Breast epithelium (tissue), 4 donors: Measurements from ENCODE around the gene GSTM1. TPM values are rescaled to one million over a fixed set of nuclear protein-coding genes. Genes with fewer than 3 reads are reported as not detected.
A peak's percentile ranks its signal among the peaks of the same experiment; 100 is the strongest.

ENCODE experiments used
- DNase-seq, 2 donors: peaks; one replicate each; pipeline ENCODE4 v3.0.0-alpha.2; 2019; ENCODE audit warnings: low spot score in 2 of 2
- H3K27ac ChIP-seq, 2 donors: fragments of 200-600 bp; sonication (generic) in 1 of 2; one replicate each; pipeline ENCODE4 v1.5.1; 2016 to 2019; ENCODE audit warnings: mild to moderate bottlenecking in 1 of 2
- H3K27me3 ChIP-seq, 2 donors: fragments of 200-600 bp; sonication (generic) in 1 of 2; one replicate each; pipeline versions ENCODE4 v1.5.1 to v1.6.0; 2017 to 2019; ENCODE audit warnings: control low read depth in 1 of 2, mild to moderate bottlenecking in 1 of 2
- H3K36me3 ChIP-seq: fragments of 200-600 bp; one replicate; pipeline ENCODE4 v1.5.1; 2019
- H3K4me1 ChIP-seq, 2 donors: fragments of 200-600 bp; sonication (generic); one replicate each; pipeline ENCODE4 v1.5.1; 2016 to 2019; ENCODE audit warnings: control low read depth in 1 of 2
- H3K4me3 ChIP-seq, 3 donors: fragments of 200-600 bp; sonication (generic); 1 replicate in 2 of 3; 2 replicates in 1 of 3; pipeline ENCODE4 v1.5.1; 2016 to 2019; ENCODE audit warnings: mild to moderate bottlenecking in 3 of 3, moderate library complexity in 2 of 3
- H3K9me3 ChIP-seq, 2 donors: fragments of 200-600 bp; sonication (generic) in 1 of 2; one replicate each; pipeline ENCODE4 v1.5.1; 2016 to 2019; ENCODE audit warnings: control low read depth in 1 of 2
- CTCF ChIP-seq, 3 donors: fragments of 450-650 bp; IDR thresholded peaks; one replicate each; pipeline ENCODE4 v1.5.1; 2016 to 2017; ENCODE audit warnings: antibody characterized with exemption in 3 of 3, mild to moderate bottlenecking in 3 of 3, moderate library complexity in 3 of 3
- POLR2A ChIP-seq: fragments of 450-650 bp; IDR thresholded peaks from one replicate; pipeline ENCODE4 v1.6.1; 2016; ENCODE audit warnings: antibody characterized with exemption, mild to moderate bottlenecking, moderate library complexity
- POLR2AphosphoS5 ChIP-seq, 3 donors: sonication (generic); formaldehyde crosslinking; IDR thresholded peaks; one replicate each; pipeline ENCODE4 v1.6.1; 2017; ENCODE audit warnings: antibody characterized with exemption in 3 of 3
- intact Hi-C: fragments of 100-400 bp; cut with DNase I; formaldehyde crosslinking; loops from one replicate; pipeline ENCODE4 v1.15.1; 2023; ENCODE audit warnings: low total_unique reads
- total RNA-seq, 3 donors: library from RNA; depleted of rRNA; stranded (reverse); fragments of >200 nt; gene quantifications; one replicate each; pipeline ENCODE4 v1.1.0, GENCODE V29; 2016

GSTM1 gene
- total RNA-seq, 3 donors from 2014 or later, result 33.8 TPM; not detected in 2

DNA sequence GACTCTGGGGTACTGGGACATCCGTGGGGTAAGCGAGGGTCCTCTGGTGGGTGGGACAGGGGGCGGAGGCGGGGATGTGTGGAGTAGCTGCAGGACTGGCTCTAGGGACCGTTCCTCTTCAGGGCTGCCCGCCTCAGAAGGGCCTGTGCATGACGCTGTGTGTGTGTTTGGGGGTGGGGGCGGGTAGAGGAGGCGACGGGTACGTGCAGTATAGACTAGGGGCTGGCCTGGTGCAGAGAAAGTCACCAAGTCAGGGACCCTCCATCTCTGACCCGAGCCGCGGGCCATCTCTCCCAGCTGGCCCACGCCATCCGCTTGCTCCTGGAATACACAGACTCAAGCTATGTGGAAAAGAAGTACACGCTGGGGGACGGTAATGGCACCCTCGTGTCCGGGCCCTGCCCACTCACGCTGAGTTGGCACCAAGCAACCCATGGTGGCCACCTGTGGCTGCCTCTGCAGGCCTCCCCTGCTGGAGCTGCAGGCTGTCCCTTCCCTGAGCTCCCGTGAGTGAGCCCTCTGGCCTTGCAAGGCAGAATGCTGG is 24.8 kb downstream of the GSTM1 start:
- Histone ChIP-seq H3K4me3 (peak overlapping the region in 2 of 3 donors; percentile 38 to 60), H3K4me1 (no peaks in the 10 kb centered on the region), H3K27ac (peak overlapping the region in 1 of 2 donors; percentile 41), H3K27me3 (no peaks in the 10 kb centered on the region), H3K36me3 (no peaks in the 10 kb centered on the region), H3K9me3 (no peaks in the 10 kb centered on the region)
- no peak for DNase-seq
- TF ChIP-seq POLR2A, result no peak
- TF ChIP-seq POLR2AphosphoS5 (IDR thresholded peaks at IDR 0.05), result no peak
- no peak for TF ChIP-seq CTCF (IDR thresholded peaks at IDR 0.05)
- intact Hi-C loops, result no loop called here

DNA sequence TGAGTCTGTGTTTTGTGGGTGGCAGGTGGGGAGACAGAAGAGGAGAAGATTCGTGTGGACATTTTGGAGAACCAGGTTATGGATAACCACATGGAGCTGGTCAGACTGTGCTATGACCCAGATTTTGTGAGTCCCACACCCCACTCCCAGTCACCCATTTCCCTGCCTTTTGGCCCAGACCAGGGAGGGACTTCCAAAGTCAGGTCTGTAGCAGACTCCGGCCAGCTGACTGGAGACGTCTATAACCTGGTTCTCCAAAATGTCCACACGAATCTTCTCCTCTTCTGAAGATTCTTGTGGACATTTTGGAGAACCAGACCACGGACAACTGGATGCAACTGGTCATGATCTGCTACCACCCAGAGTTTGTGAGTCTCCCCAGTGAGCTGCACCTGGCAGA is 26.0 kb downstream of the GSTM1 start:
- no peak for TF ChIP-seq POLR2A
- TF ChIP-seq POLR2AphosphoS5 (IDR thresholded peaks at IDR 0.05), result no peak
- TF ChIP-seq CTCF (IDR thresholded peaks at IDR 0.05), result no peak
- H3K27ac ChIP-seq, result no peak overlapping the region
- H3K9me3 ChIP-seq, result no peaks in the 10 kb centered on the region
- intact Hi-C loops, result no loop called here
- H3K36me3 ChIP-seq, result no peaks in the 10 kb centered on the region
- H3K4me3 ChIP-seq, result no peak overlapping the region
- H3K27me3 ChIP-seq, result no peaks in the 10 kb centered on the region
- no peaks in the 10 kb centered on the region for H3K4me1 ChIP-seq
- DNase-seq, result no peak

DNA sequence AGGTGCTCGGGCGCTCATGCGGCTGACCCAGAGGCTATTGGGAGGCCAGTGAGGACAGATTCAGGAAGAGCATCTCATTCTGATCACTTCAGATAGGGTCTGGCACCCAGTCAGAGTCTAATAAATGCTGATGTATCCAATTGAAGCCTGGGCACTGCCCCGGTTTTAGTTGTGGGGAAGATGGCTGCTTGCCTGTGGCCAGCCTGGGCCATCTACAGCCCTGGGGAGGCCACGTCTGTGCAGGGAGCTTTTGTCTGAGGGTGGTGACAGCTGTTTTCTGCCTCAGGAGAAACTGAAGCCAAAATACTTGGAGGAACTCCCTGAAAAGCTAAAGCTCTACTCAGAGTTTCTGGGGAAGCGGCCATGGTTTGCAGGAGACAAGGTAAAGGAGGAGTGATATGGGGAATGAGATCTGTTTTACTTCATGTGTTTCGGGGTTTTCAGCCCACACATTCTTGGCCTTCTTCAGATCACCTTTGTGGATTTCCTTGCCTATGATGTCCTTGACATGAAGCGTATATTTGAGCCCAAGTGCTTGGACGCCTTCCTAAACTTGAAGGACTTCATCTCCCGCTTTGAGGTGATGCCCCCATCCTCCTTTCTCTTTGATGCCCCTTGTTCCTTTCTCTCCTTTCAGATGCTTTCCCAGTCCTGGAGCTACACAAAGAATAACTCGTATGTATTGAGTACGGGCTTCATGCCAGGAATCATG is 27.2 kb downstream of the GSTM1 start:
- no peak overlapping the region for H3K27ac ChIP-seq
- H3K36me3 ChIP-seq, result no peaks in the 10 kb centered on the region
- no peaks in the 10 kb centered on the region for H3K27me3 ChIP-seq
- H3K4me1 ChIP-seq, result no peaks in the 10 kb centered on the region
- no peak overlapping the region for H3K4me3 ChIP-seq
- TF ChIP-seq POLR2AphosphoS5 (IDR thresholded peaks at IDR 0.05), result no peak
- no peak for TF ChIP-seq POLR2A
- no peak for TF ChIP-seq CTCF (IDR thresholded peaks at IDR 0.05)
- intact Hi-C loops, result no loop called here
- no peak for DNase-seq
- H3K9me3 ChIP-seq, result no peaks in the 10 kb centered on the region

- H3K36me3 ChIP-seq, result no peaks in the 10 kb centered on the region
- H3K4me1 ChIP-seq, result no peaks in the 10 kb centered on the region
- intact Hi-C loops, result no loop called here
- H3K9me3 ChIP-seq, result no peaks in the 10 kb centered on the region
- TF ChIP-seq POLR2AphosphoS5 (IDR thresholded peaks at IDR 0.05), result no peak
- TF ChIP-seq POLR2A, result no peak
- TF ChIP-seq CTCF (IDR thresholded peaks at IDR 0.05), result no peak
- no peak for DNase-seq
- H3K27ac ChIP-seq, result peak overlapping the region in 1 of 2 donors; percentile 43
- H3K4me3 ChIP-seq, result no peak overlapping the region
- no peaks in the 10 kb centered on the region for H3K27me3 ChIP-seq
These were observed 28.5 kb downstream of the GSTM1 start for GRCh38 chr1:109716121-109716520.

- TF ChIP-seq POLR2AphosphoS5 (IDR thresholded peaks at IDR 0.05) (no peak), POLR2A (no peak)
- Histone ChIP-seq H3K4me1 (no peaks in the 10 kb centered on the region), H3K27ac (peak overlapping the region; percentile 42 to 43), H3K9me3 (no peaks in the 10 kb centered on the region), H3K4me3 (no peak overlapping the region), H3K27me3 (no peaks in the 10 kb centered on the region), H3K36me3 (no peaks in the 10 kb centered on the region)
- DNase-seq, result no peak
- intact Hi-C loops, result no loop called here
These were observed 29.0 kb downstream of the GSTM1 start for GRCh38 chr1:109716570-109717090.
